ENCODE measurements around the gene ENTPD8. TPM values are rescaled to one million over a fixed set of nuclear protein-coding genes. Genes with fewer than 3 reads are reported as not detected.

Gene ENTPD8
- total and polyA plus RNA-seq, 2 donors (not counting 3 experiments of a cell fraction or from before 2014, with no cell fraction given), result 0.44 to 0.51 TPM

DNA sequence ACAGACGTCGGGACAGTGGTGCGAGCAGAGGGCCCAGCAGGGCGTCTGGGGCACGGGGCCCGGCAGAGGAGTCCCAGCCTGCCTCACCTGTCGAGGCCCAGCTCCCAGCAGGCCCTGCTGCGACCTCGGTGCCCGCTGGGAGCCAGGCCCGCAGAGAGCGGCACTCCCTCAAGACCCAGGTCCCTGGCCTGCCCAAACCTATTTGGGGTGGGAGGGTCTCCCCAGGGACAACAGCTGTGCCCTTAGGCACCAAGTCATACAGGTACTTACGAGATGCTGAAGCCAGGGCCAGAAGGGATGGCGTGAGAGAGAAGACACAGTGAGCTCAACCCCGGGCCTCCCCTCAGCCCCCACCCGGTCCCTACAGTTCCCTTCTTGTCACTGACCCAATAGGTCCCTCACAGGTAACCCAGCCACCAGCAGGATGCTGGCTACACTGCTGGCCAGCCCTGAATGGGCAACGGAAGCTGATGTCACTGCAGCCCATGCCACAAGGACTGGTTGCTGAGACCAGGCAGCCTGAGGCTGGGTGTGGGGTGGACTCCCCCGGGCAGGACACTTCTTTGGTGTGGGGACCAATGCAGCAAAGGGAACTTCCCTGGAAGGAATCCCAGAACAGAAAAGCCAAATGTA is 14.3 kb upstream of the ENTPD8 start:
- Histone ChIP-seq H3K9me3 (replicated peaks; ENCODE audit: control insufficient read depth, insufficient read depth, low read length) (no peaks in the 10 kb centered on the region), H2AFZ (ENCODE audit: low read depth, low read length) (no peak overlapping the region), H3K36me3 (ENCODE audit: control insufficient read depth in 2 of 2, extremely low read depth in 1 of 2, insufficient read depth in 2 of 2, low read length in 2 of 2) (peaks cover 0 to 4% of the 10 kb centered on the region in 2 experiments), H4K20me1 (replicated peaks; ENCODE audit: control insufficient read depth, extremely low read depth, insufficient read depth, low read length) (no peaks in the 10 kb centered on the region), H3K27me3 (ENCODE audit: control insufficient read depth in 2 of 2, insufficient read depth in 2 of 2, low read length in 2 of 2) (no peaks in the 10 kb centered on the region), H3K27ac (ENCODE audit: insufficient read depth, low read depth, low read length) (no peak overlapping the region), H3K4me2 (ENCODE audit: insufficient read depth, low read length) (no peak overlapping the region), H3K4me1 (ENCODE audit: control insufficient read depth, extremely low read depth, insufficient read depth, low read length) (peaks cover 11% of the 10 kb centered on the region), H3K79me2 (ENCODE audit: control insufficient read depth, insufficient read depth, low read length) (peaks cover 9% of the 10 kb centered on the region), H3K9ac (replicated peaks; ENCODE audit: extremely low read depth, insufficient read depth, low read length) (no peak overlapping the region), H3K4me3 (replicated peaks in 1 of 3; ENCODE audit: insufficient read depth in 1 of 3, low read depth in 1 of 3, low read length in 3 of 3) (no peak overlapping the region), H3K9me1 (replicated peaks; ENCODE audit: control insufficient read depth, extremely low read depth, insufficient read depth, low read length) (no peaks in the 10 kb centered on the region)
- POLR2A ChIA-PET, result no interaction called here
- intact Hi-C loops (cut with micrococcal nuclease), result no loop called here
- TF ChIP-seq MYC (IDR thresholded peaks at IDR 0.05; ENCODE audit: low read depth, low read length), result no peak
- no peak for TF ChIP-seq MAX (IDR thresholded peaks at IDR 0.05; ENCODE audit: insufficient read depth, insufficient read length)
- TF ChIP-seq POLR2A (IDR thresholded peaks at IDR 0.05; ENCODE audit: low read depth, low read length), result no peak
- no peak for TF ChIP-seq GATA2 (IDR thresholded peaks at IDR 0.05; ENCODE audit: insufficient read depth, insufficient read length, low read depth, low read length)
- no peak for TF ChIP-seq FOS (IDR thresholded peaks at IDR 0.05; ENCODE audit: borderline replicate concordance, insufficient read depth, low read length)
- TF ChIP-seq, protein P1, sequence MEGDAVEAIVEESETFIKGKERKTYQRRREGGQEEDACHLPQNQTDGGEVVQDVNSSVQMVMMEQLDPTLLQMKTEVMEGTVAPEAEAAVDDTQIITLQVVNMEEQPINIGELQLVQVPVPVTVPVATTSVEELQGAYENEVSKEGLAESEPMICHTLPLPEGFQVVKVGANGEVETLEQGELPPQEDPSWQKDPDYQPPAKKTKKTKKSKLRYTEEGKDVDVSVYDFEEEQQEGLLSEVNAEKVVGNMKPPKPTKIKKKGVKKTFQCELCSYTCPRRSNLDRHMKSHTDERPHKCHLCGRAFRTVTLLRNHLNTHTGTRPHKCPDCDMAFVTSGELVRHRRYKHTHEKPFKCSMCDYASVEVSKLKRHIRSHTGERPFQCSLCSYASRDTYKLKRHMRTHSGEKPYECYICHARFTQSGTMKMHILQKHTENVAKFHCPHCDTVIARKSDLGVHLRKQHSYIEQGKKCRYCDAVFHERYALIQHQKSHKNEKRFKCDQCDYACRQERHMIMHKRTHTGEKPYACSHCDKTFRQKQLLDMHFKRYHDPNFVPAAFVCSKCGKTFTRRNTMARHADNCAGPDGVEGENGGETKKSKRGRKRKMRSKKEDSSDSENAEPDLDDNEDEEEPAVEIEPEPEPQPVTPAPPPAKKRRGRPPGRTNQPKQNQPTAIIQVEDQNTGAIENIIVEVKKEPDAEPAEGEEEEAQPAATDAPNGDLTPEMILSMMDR (IDR thresholded peaks at IDR 0.05; ENCODE audit: extremely low read depth in 1 of 2, insufficient read depth in 1 of 2, low read depth in 1 of 2, low read length in 2 of 2), result no peak
- TF ChIP-seq JUN (IDR thresholded peaks at IDR 0.05; ENCODE audit: borderline replicate concordance, insufficient read depth, insufficient read length, low read depth), result no peak
- dilution Hi-C loops (cut with MboI; ENCODE audit: extremely low pct_ligation_motif_present, low sequenced_read_pairs), result no loop called here
- CTCF ChIA-PET, result interaction anchor here (0.6 kb wide), 1 partner anchor 784 kb away, joined by 3 read pairs; no protein-coding TSS in a partner anchor
- no peak for DNase-seq (ENCODE audit: low read depth, low spot score)
- no peak for FAIRE-seq
- no TSS peak for BruUV-seq (replicated peaks)

Measured in endothelial cell of umbilical vein (primary cell).